Measurements from ENCODE around the gene FNDC3A.

DNA sequence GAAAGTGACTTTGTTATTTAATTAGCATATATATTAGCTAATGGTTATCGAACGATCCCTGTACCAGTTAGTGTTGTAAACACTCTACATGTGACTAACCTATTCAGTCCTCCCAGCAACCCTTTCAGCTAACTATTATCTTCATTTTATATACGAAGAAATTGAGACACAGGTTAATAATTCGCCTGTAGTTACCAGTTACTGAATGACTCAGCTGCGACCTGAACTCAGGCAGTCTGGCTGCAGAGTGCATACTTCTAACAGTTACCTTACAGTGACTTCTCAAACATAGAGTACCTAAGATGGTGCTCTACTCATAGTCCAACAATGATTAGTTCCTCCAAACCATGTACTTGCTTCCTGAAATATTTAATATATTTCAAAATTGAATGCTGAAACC is 117.7 kb downstream of the FNDC3A start:
- TF ChIP-seq EZH2phosphoT487 (IDR thresholded peaks at IDR 0.05; ENCODE audit: insufficient read depth, low read depth) = no peak
- no peak for TF ChIP-seq EZH2 (IDR thresholded peaks at IDR 0.05; ENCODE audit: insufficient read depth, poor library complexity, severe bottlenecking)
